GM12878 (cell line): ENCODE results near the gene CSTPP1. TPM values are rescaled to one million over a fixed set of nuclear protein-coding genes. Genes with fewer than 3 reads are reported as not detected.

ENCODE experiments used
- CHD2 ChIP-seq: IDR thresholded peaks from 2 replicates; pipeline ENCODE4 v1.6.1; 2011; ENCODE audit warnings: low read depth, low read length, improper control_type of control experiment, borderline replicate concordance
- ESRRA ChIP-seq: IDR thresholded peaks from 2 replicates; pipeline ENCODE4 v1.6.1; 2012; ENCODE audit warnings: mild to moderate bottlenecking, low read length, improper control_type of control experiment
- MYB ChIP-seq: fragments of 150-350 bp; IDR thresholded peaks from 2 replicates; pipeline ENCODE4 v1.6.1; 2014; ENCODE audit warnings: mild to moderate bottlenecking, low read depth, low read length, borderline replicate concordance
- PAX5 ChIP-seq: IDR thresholded peaks from 2 replicates; pipeline ENCODE4 v1.6.1; 2011; ENCODE audit warnings: low read depth, low read length, borderline replicate concordance
- RBBP5 ChIP-seq: fragments of 200-600 bp; sonication (generic); conservative IDR thresholded peaks from 2 replicates; pipeline ENCODE4 v1.6.1; 2016
- polyA plus RNA-seq, 11 experiments: library from polyadenylated mRNA; depleted of rRNA in 4 of 11; unstranded in 6 of 11; stranded (reverse) in 5 of 11; fragments of >200 nt; fragmentation: Nextera tagmentation in 4 of 11; fragmentation: Illumina TruSeq in 1 of 11; extraction: Ambion mirVana in 4 of 11; extraction: Trizol in 1 of 11; gene quantifications; 1 replicate in 1 of 11; 2 replicates in 10 of 11; pipeline versions ENCODE4 v1.2.1 to v1.2.3, GENCODE V29; 2011 to 2016; ENCODE audit warnings: inconsistent platforms in 2 of 11, missing spikeins in 2 of 11, low read depth in 1 of 11
- total RNA-seq, 4 experiments: library from RNA; depleted of rRNA in 3 of 4; stranded (reverse); fragments of >200 nt in 3 of 4; fragmentation: Illumina TruSeq in 1 of 4; extraction: Trizol in 1 of 4; gene quantifications; 2 replicates each; pipeline versions ENCODE4 v1.2.1 to v1.2.3, GENCODE V29; 2013 to 2021
- TF ChIP-seq, protein P1 (sequence below): fragments of 450-650 bp; IDR thresholded peaks from 2 replicates; pipeline ENCODE4 v1.6.1; 2017; ENCODE audit warnings: low read depth, mild to moderate bottlenecking, moderate library complexity
- TF ChIP-seq, protein P2 (sequence below): fragments of 450-650 bp; IDR thresholded peaks from 2 replicates; pipeline ENCODE4 v1.6.1; 2018; ENCODE audit warnings: mild to moderate bottlenecking, low read depth, moderate library complexity; ENCODE audit not compliant: partially characterized antibody
- TF ChIP-seq, protein P3 (sequence below): IDR thresholded peaks from 2 replicates; pipeline ENCODE4 v1.6.1; 2011; ENCODE audit warnings: low read depth, low read length, improper control_type of control experiment, borderline replicate concordance
- TF ChIP-seq, protein P4 (sequence below): fragments of 150-350 bp; IDR thresholded peaks from 2 replicates; pipeline ENCODE4 v1.6.1; 2014; ENCODE audit warnings: mild to moderate bottlenecking, low read depth, low read length
- TF ChIP-seq, protein P5 (sequence below): IDR thresholded peaks from 2 replicates; pipeline ENCODE4 v1.6.1; 2011; ENCODE audit warnings: borderline replicate concordance, low read depth, mild to moderate bottlenecking, moderate library complexity, mixed read lengths, low read length; ENCODE audit not compliant: insufficient read depth; ENCODE audit errors: extremely low read length

The CSTPP1 gene
- total and polyA plus RNA-seq, 10 of the 15 experiments (the other 5 are each of a cell fraction or from before 2014, with no cell fraction given), result 7.1 to 23.4 (median 17.5) TPM

DNA sequence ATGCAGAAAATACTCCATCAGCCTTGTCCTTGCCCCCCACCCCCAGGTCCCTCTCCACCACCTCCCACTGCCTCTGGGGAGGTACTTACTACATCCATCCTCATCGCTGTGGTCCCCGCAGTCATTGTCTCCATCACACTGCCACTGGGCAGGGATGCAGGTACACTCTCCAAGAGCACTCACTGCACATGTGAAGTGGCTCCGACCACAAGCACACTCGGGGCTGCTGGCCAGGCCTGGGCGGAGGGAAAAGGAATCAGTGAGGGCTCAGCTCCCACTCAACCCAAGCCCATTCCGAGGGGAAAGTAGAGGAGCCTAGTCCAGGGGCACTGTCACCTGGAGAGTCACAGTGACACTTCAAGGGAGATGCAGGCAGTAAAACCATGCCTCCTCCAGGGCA lies 33.9 kb upstream of the CSTPP1 start (continued):
- TF ChIP-seq ESRRA (no peak), PAX5 (no peak), RBBP5 (no peak), CHD2 (no peak), MYB (no peak)
- TF ChIP-seq, protein P1, sequence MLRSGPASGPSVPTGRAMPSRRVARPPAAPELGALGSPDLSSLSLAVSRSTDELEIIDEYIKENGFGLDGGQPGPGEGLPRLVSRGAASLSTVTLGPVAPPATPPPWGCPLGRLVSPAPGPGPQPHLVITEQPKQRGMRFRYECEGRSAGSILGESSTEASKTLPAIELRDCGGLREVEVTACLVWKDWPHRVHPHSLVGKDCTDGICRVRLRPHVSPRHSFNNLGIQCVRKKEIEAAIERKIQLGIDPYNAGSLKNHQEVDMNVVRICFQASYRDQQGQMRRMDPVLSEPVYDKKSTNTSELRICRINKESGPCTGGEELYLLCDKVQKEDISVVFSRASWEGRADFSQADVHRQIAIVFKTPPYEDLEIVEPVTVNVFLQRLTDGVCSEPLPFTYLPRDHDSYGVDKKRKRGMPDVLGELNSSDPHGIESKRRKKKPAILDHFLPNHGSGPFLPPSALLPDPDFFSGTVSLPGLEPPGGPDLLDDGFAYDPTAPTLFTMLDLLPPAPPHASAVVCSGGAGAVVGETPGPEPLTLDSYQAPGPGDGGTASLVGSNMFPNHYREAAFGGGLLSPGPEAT, result no peak
- TF ChIP-seq, protein P2, sequence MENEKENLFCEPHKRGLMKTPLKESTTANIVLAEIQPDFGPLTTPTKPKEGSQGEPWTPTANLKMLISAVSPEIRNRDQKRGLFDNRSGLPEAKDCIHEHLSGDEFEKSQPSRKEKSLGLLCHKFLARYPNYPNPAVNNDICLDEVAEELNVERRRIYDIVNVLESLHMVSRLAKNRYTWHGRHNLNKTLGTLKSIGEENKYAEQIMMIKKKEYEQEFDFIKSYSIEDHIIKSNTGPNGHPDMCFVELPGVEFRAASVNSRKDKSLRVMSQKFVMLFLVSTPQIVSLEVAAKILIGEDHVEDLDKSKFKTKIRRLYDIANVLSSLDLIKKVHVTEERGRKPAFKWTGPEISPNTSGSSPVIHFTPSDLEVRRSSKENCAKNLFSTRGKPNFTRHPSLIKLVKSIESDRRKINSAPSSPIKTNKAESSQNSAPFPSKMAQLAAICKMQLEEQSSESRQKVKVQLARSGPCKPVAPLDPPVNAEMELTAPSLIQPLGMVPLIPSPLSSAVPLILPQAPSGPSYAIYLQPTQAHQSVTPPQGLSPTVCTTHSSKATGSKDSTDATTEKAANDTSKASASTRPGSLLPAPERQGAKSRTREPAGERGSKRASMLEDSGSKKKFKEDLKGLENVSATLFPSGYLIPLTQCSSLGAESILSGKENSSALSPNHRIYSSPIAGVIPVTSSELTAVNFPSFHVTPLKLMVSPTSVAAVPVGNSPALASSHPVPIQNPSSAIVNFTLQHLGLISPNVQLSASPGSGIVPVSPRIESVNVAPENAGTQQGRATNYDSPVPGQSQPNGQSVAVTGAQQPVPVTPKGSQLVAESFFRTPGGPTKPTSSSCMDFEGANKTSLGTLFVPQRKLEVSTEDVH, result no peak
- TF ChIP-seq, protein P3, sequence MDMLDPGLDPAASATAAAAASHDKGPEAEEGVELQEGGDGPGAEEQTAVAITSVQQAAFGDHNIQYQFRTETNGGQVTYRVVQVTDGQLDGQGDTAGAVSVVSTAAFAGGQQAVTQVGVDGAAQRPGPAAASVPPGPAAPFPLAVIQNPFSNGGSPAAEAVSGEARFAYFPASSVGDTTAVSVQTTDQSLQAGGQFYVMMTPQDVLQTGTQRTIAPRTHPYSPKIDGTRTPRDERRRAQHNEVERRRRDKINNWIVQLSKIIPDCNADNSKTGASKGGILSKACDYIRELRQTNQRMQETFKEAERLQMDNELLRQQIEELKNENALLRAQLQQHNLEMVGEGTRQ, result no peak
- TF ChIP-seq, protein P4, sequence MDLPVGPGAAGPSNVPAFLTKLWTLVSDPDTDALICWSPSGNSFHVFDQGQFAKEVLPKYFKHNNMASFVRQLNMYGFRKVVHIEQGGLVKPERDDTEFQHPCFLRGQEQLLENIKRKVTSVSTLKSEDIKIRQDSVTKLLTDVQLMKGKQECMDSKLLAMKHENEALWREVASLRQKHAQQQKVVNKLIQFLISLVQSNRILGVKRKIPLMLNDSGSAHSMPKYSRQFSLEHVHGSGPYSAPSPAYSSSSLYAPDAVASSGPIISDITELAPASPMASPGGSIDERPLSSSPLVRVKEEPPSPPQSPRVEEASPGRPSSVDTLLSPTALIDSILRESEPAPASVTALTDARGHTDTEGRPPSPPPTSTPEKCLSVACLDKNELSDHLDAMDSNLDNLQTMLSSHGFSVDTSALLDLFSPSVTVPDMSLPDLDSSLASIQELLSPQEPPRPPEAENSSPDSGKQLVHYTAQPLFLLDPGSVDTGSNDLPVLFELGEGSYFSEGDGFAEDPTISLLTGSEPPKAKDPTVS, result no peak
- TF ChIP-seq, protein P5, sequence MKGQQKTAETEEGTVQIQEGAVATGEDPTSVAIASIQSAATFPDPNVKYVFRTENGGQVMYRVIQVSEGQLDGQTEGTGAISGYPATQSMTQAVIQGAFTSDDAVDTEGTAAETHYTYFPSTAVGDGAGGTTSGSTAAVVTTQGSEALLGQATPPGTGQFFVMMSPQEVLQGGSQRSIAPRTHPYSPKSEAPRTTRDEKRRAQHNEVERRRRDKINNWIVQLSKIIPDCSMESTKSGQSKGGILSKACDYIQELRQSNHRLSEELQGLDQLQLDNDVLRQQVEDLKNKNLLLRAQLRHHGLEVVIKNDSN, result no peak
